Prostate gland (tissue), 2 donors: ENCODE measurements around the gene TOB2. TPM values are rescaled to one million over a fixed set of nuclear protein-coding genes. Genes with fewer than 3 reads are reported as not detected.
A peak's percentile ranks its signal among the peaks of the same experiment; 100 is the strongest.
"Not testable (repeated sequence)": the region's sequence is repeated elsewhere in the genome, so short reads cannot be mapped to it uniquely, and the experiment has no call there.

ENCODE experiments used
- DNase-seq: peaks from one replicate; pipeline ENCODE4 v3.0.0-alpha.2; 2019; ENCODE audit warnings: low spot score
- H3K27ac ChIP-seq, 2 donors: fragments of 200-600 bp; sonication (generic); 2 replicates each; pipeline ENCODE4 v1.5.1; 2017 to 2019
- H3K27me3 ChIP-seq: fragments of 200-600 bp; sonication (generic); replicated peaks from 2 replicates; pipeline ENCODE4 v1.5.1; 2019; ENCODE audit not compliant: insufficient read depth
- H3K36me3 ChIP-seq, 2 donors: fragments of 200-600 bp; sonication (generic); 1 replicate in 1 of 2; 2 replicates in 1 of 2; pipeline versions ENCODE4 v1.5.1 to v1.8.1; 2017 to 2019
- H3K4me1 ChIP-seq: fragments of 200-600 bp; sonication (generic); replicated peaks from 2 replicates; pipeline ENCODE4 v1.5.1; 2019
- H3K4me3 ChIP-seq, 2 donors: fragments of 200-600 bp; sonication (generic); 2 replicates each; pipeline ENCODE4 v1.5.1; 2017 to 2019
- H3K9me3 ChIP-seq: fragments of 200-600 bp; sonication (generic); 2 replicates; pipeline ENCODE4 v1.5.1; 2017
- CTCF ChIP-seq, 4 experiments: fragments of 200-600 bp in 2 of 4; fragments of 450-650 bp in 2 of 4; sonication (generic) in 2 of 4; IDR thresholded peaks; 1 replicate in 3 of 4; 2 replicates in 1 of 4; pipeline ENCODE4 v1.5.1; 2016 to 2019; ENCODE audit warnings: antibody characterized with exemption in 4 of 4, mild to moderate bottlenecking in 2 of 4, moderate library complexity in 2 of 4
- POLR2A ChIP-seq: fragments of 450-650 bp; IDR thresholded peaks from one replicate; pipeline ENCODE4 v1.6.1; 2016; ENCODE audit warnings: antibody characterized with exemption, mild to moderate bottlenecking
- POLR2AphosphoS5 ChIP-seq: sonication (generic); formaldehyde crosslinking; IDR thresholded peaks from one replicate; pipeline ENCODE4 v1.6.1; 2017; ENCODE audit warnings: antibody characterized with exemption
- WGBS: methylation state at CpG from one replicate; pipeline ENCODE4 v1.1.5; 2018; 5-methylcytosine and 5-hydroxymethylcytosine counted together
- intact Hi-C: fragments of 100-400 bp; cut with DNase I; formaldehyde crosslinking; loops from one replicate; pipeline ENCODE4 v1.14.2; 2022
- total RNA-seq, 2 donors: library from RNA; depleted of rRNA; stranded (reverse); fragments of >200 nt; gene quantifications; one replicate each; pipeline ENCODE4 v1.1.0, GENCODE V29; 2016

TOB2 gene
- total RNA-seq, 2 donors from 2014 or later = 56.7 to 80.8 TPM

GRCh38 chr22:41444360-41445128, 2.1 kb downstream of the TOB2 start:
- peak; percentile 95 for DNase-seq
- peak overlapping the region; percentile 96 to 100 for H3K27ac ChIP-seq
- TF ChIP-seq POLR2AphosphoS5 (peak; percentile 98), CTCF (IDR thresholded peaks at IDR 0.05) (peak in 2 of 4 experiments; percentile 8 to 23), POLR2A (peak; percentile 75)
- H3K4me1 ChIP-seq = peaks cover 2% of the 10 kb centered on the region
- H3K9me3 ChIP-seq = no peaks in the 10 kb centered on the region
- intact Hi-C loops = no loop called here
- WGBS = under 1% methylated on average over 34 of the region's 35 CpGs
- H3K27me3 ChIP-seq = no peaks in the 10 kb centered on the region
- H3K36me3 ChIP-seq = no peaks in the 10 kb centered on the region
- H3K4me3 ChIP-seq = peak overlapping the region; percentile 89 to 99

DNA sequence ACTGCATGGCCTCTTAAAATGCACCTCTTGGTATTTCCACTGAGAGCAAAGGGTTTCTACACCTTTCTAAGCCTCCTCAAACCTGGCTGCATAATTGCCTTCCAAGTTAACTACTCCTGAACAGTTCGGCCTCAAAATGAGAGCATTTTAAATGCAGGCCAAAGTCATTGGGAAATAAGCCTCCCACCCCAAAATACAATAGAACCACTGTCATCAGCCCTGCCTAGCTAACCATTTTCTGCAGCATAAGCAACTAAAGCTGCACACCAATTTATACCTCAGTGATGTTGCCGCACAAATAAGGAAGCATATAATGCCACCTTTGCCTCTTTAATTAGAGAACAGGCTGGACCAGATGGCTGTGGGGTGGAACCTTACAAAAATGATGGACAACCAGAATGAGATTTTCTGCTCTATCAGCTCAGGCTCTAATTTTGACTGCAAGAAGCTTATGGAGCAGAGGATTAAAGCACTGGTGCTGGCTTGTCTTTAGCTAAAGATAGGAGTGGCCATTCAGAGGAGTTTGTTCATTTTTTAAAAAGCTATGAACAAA, 4.3 kb downstream of the TOB2 start:
- DNase-seq = no peak
- no peak for TF ChIP-seq CTCF (IDR thresholded peaks at IDR 0.05)
- no peak for TF ChIP-seq POLR2A
- peak; percentile 75 for TF ChIP-seq POLR2AphosphoS5
- Histone ChIP-seq H3K4me3 (no peak overlapping the region), H3K27ac (peak overlapping the region in 1 of 2 donors; percentile 100), H3K4me1 (peaks cover 2% of the 10 kb centered on the region), H3K9me3 (no peaks in the 10 kb centered on the region), H3K36me3 (peaks cover 0 to 1% of the 10 kb centered on the region in 2 donors), H3K27me3 (no peaks in the 10 kb centered on the region)
- intact Hi-C loops = no loop called here
- 58% methylated on average over 2 of the region's 2 CpGs for WGBS

DNA sequence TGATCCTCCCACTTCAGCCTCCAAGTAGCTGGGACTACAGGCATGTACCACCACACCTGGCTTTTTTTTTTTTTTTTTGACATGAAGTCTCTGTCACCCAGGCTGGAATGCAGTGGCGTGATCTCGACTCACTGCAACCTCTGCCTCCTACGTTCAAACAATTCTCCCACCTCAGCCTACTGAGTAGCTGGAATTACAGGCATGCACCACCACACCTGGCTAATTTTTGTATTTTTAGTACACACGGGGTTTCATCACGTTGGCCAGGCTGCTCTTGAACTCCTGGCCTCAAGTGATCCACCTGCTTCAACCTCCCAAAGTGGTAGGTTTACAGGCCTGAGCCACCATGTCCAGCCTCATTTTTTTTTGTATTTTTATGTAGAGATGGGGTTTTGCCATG, 6.1 kb downstream of the TOB2 start:
- intact Hi-C loops, H3K4me3 ChIP-seq, H3K4me1 ChIP-seq, H3K9me3 ChIP-seq, H3K27ac ChIP-seq, H3K27me3 ChIP-seq, DNase-seq: not testable (repeated sequence)
- H3K36me3 ChIP-seq = peaks cover 1 to 14% of the 10 kb centered on the region in 2 donors
- 72% methylated on average over 5 of the region's 5 CpGs for WGBS

- Histone ChIP-seq H3K4me1 (no peaks in the 10 kb centered on the region), H3K9me3 (no peaks in the 10 kb centered on the region), H3K27me3 (no peaks in the 10 kb centered on the region), H3K27ac (no peak overlapping the region), H3K36me3 (peaks cover 4 to 16% of the 10 kb centered on the region in 2 donors), H3K4me3 (no peak overlapping the region)
- 89% methylated on average over 7 of the region's 7 CpGs for WGBS
- intact Hi-C loops = no loop called here
- DNase-seq = no peak
- TF ChIP-seq CTCF (IDR thresholded peaks at IDR 0.05) = no peak
- no peak for TF ChIP-seq POLR2AphosphoS5
Measured at GRCh38 chr22:41437198-41437597, 9.4 kb downstream of the TOB2 start.

GRCh38 chr22:41436322-41437113, 10.1 kb downstream of the TOB2 start:
- H3K4me1 ChIP-seq = no peaks in the 10 kb centered on the region
- no peak overlapping the region for H3K27ac ChIP-seq

More at GRCh38 chr22:41436322-41437113, 10.1 kb downstream of the TOB2 start:
- H3K36me3 ChIP-seq = peaks cover 4 to 16% of the 10 kb centered on the region in 2 donors
- H3K27me3 ChIP-seq = no peaks in the 10 kb centered on the region
- WGBS = 86% methylated on average over 23 of the region's 23 CpGs
- intact Hi-C loops = no loop called here
- DNase-seq = no peak
- no peaks in the 10 kb centered on the region for H3K9me3 ChIP-seq
- TF ChIP-seq CTCF (IDR thresholded peaks at IDR 0.05) (no peak), POLR2AphosphoS5 (no peak), POLR2A (no peak)
- H3K4me3 ChIP-seq = no peak overlapping the region
